ENCODE results near the gene MEF2A.

- no peak for TF ChIP-seq CTCF (IDR thresholded peaks at IDR 0.05; ENCODE audit: low read length)
- TF ChIP-seq EZH2 (IDR thresholded peaks at IDR 0.05; ENCODE audit: borderline replicate concordance, low read length), result no peak
Observed at GRCh38 chr15:99584081-99584600, 18.4 kb downstream of the MEF2A start.

All from OCI-LY1 (cell line).